Loucy (cell line): ENCODE results near the gene CTR9.

Experiments used
- EZH2phosphoT487 ChIP-seq: fragments of 200-600 bp; IDR thresholded peaks from 2 replicates; pipeline ENCODE4 v1.6.1; 2018; ENCODE audit warnings: antibody characterized with exemption, mild to moderate bottlenecking, moderate library complexity, borderline replicate concordance
- TF ChIP-seq, protein P1 (sequence below): fragments of 200-600 bp; sonication (generic); conservative IDR thresholded peaks from 2 replicates; pipeline ENCODE4 v1.5.1; 2014; ENCODE audit warnings: mild to moderate bottlenecking, antibody characterized with exemption, low read length

DNA sequence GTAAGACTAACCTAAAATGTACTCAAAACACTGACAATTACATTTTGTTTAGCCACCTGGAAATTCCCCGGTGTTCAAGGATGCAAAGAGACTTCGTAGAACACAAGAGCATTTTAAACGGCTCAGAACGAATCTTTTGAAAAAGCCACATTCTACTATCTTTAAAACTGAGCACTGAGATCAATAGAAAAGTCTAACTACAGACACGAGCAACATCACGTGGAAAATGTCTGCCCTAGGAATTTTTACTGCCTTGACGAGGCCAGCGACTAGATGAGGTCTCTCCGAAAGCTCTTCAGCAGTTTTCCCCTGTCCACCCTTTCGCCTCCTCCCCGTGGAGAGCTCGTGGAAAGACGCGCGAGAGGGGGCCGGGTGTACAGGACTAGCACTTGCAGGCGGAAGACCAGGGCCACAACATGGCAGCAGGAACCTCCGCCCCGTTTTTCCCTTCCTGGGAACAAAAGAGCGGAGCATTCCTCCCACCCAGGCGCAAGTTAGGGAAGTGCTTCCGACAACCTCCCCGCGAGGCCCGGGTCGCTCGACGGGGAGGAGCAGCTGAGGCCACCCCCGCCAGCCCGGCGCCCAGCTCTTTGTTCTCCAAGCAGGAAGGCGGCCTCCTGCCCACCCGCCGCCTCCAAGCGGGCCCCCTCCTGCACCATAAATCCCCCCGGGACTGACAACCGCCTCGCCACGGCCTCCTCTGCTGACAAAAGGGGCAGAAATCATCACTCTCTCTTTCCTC is 56.6 kb downstream of the CTR9 start:
- no peak for TF ChIP-seq EZH2phosphoT487
- TF ChIP-seq, protein P1, sequence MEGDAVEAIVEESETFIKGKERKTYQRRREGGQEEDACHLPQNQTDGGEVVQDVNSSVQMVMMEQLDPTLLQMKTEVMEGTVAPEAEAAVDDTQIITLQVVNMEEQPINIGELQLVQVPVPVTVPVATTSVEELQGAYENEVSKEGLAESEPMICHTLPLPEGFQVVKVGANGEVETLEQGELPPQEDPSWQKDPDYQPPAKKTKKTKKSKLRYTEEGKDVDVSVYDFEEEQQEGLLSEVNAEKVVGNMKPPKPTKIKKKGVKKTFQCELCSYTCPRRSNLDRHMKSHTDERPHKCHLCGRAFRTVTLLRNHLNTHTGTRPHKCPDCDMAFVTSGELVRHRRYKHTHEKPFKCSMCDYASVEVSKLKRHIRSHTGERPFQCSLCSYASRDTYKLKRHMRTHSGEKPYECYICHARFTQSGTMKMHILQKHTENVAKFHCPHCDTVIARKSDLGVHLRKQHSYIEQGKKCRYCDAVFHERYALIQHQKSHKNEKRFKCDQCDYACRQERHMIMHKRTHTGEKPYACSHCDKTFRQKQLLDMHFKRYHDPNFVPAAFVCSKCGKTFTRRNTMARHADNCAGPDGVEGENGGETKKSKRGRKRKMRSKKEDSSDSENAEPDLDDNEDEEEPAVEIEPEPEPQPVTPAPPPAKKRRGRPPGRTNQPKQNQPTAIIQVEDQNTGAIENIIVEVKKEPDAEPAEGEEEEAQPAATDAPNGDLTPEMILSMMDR: no peak
